T-helper 2 cell treated with Interferon-gamma antibody and Interleukin-4, amounts not matched to agents 5 μg/mL and 100 μg/mL, for 36 hours (primary cell): ENCODE measurements around the gene S100A16.
"Not testable (repeated sequence)": the region's sequence is repeated elsewhere in the genome, so short reads cannot be mapped to it uniquely, and the experiment has no call there.

Experiments
- DNase-seq: peaks from one replicate; pipeline ENCODE4 v3.0.0; 2021; ENCODE audit warnings: low spot score
- H3K27ac Mint-ChIP-seq: one replicate; pipeline ENCODE4 v1.8.0; 2021; ENCODE audit warnings: mild to moderate bottlenecking, mixed read lengths
- H3K27me3 Mint-ChIP-seq: one replicate; pipeline ENCODE4 v1.8.0; 2021; ENCODE audit warnings: low read depth, mixed read lengths
- H3K36me3 Mint-ChIP-seq: one replicate; pipeline ENCODE4 v1.8.0; 2021; ENCODE audit warnings: low read depth, mixed read lengths
- H3K4me1 Mint-ChIP-seq: one replicate; pipeline ENCODE4 v1.8.0; 2021; ENCODE audit warnings: low read depth, mixed read lengths
- H3K4me3 Mint-ChIP-seq: one replicate; pipeline ENCODE4 v1.8.0; 2022; ENCODE audit warnings: mild to moderate bottlenecking, moderate library complexity, mixed read lengths
- H3K9me3 Mint-ChIP-seq: one replicate; pipeline ENCODE4 v1.8.0; 2021; ENCODE audit warnings: mixed read lengths

S100A16 gene

DNA sequence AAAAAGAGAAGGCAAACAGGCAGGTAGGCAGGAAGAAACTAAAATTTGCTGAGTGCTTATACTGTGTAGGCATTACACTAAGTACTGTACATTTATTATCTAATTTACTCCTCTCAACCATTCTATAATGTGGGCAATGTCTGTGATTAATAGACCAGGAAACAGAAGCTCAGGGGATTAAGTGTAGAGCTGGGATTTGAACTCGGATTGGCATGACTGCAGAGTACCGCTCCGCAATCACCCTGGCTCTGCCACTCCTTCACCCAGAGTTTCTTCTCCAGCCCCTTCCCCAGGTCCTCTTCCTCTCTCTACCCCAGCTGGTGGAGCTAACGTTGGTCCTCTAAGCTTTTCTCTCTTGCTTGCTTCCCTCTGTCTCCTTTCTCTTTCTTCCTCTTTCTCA, 35.8 kb downstream of the S100A16 start:
- peaks cover 10% of the 10 kb centered on the region for H3K4me1 Mint-ChIP-seq
- no peak overlapping the region for H3K27ac Mint-ChIP-seq
- no peaks in the 10 kb centered on the region for H3K36me3 Mint-ChIP-seq
- H3K4me3 Mint-ChIP-seq, result no peak overlapping the region
- H3K27me3 Mint-ChIP-seq, result peaks cover 19% of the 10 kb centered on the region
- H3K9me3 Mint-ChIP-seq, result no peaks in the 10 kb centered on the region
- no peak for DNase-seq

DNA sequence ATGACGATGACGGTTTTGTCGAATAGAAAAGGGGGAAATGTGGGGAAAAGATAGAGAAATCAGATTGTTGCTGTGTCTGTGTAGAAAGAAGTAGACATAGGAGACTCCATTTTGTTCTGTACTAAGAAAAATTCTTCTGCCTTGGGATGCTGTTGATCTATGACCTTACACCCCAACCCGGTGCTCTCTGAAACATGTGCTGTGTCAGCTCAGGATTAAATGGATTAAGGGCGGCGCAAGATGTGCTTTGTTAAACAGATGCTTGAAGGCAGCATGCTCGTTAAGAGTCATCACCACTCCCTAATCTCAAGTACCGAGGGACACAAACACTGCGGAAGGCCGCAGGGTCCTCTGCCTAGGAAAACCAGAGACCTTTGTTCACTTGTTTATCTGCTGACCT, 37.4 kb downstream of the S100A16 start:
- Mint-ChIP-seq H3K4me1 (peaks cover 14% of the 10 kb centered on the region), H3K27me3 (peaks cover 19% of the 10 kb centered on the region)
- H3K27ac Mint-ChIP-seq, DNase-seq, H3K36me3 Mint-ChIP-seq, H3K9me3 Mint-ChIP-seq, H3K4me3 Mint-ChIP-seq: not testable (repeated sequence)

DNA sequence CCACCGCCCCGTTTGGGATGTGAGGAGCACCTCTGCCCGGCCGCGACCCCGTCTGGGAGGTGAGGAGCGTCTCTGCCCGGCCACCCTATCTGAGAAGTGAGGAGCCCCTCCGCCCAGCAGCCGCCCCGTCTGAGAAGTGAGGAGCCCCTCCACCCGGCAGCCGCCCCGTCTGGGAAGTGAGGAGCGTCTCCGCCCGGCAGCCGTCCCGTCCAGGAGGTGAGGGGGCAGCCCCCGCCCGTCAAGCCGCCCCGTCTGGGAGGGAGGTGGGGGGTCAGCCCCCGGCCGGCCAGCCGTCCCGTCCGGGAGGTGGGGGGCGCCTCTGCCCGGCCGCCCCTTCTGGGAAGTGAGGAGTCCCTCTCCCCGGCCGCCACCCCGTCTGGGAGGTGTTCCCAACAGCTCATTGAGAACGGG, 37.9 kb downstream of the S100A16 start:
- peaks cover 19% of the 10 kb centered on the region for H3K27me3 Mint-ChIP-seq
- not testable (repeated sequence) for H3K27ac Mint-ChIP-seq, DNase-seq, H3K9me3 Mint-ChIP-seq, H3K4me3 Mint-ChIP-seq, H3K36me3 Mint-ChIP-seq
- H3K4me1 Mint-ChIP-seq, result peaks cover 14% of the 10 kb centered on the region

DNA sequence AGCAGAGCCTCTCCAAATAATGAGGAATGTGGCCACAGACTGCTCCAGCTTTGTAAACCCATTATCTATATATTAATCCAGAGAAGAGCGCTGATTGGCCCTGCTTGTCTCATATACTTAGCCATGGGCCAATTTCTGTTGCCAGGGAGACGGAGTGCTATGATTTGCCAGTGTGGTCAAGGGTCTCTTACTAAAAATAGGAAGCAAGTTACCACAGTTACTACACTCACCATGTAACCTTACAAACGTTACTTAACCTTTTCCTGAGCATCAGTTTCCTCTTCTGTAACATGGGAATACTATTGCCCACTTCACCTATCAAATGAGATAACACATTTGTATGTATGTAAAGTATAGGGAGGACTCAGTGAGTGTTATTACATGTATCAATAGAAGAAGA, 39.6 kb downstream of the S100A16 start:
- DNase-seq, result no peak
- H3K36me3 Mint-ChIP-seq, result no peaks in the 10 kb centered on the region
- peaks cover 19% of the 10 kb centered on the region for H3K4me1 Mint-ChIP-seq
- H3K27ac Mint-ChIP-seq, result no peak overlapping the region
- no peak overlapping the region for H3K4me3 Mint-ChIP-seq
- H3K27me3 Mint-ChIP-seq, result peaks cover 12% of the 10 kb centered on the region
- H3K9me3 Mint-ChIP-seq, result no peaks in the 10 kb centered on the region

DNA sequence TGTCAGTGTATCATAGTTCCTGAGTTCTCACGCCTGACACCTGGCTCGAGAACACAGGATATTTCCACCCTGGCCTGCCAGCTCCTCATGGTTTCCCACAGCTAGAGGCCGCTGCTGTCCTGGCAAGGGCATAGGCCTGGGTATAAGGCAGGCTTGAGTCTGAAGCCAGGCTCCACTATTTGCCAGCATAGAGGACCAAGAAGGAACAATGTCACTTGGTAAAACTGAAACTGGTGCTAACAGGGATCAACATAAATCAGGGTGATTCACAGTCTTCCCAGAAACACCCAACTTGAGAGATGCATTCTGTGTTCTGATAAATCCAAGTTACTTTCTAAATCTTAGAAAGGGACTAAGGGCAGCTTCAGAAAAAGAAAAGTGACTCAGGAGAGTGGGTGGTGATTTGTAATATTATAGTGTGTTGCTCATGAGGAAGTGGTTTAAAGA, 40.3 kb downstream of the S100A16 start:
- H3K9me3 Mint-ChIP-seq, result no peaks in the 10 kb centered on the region
- peak; percentile 53 for DNase-seq

DNA sequence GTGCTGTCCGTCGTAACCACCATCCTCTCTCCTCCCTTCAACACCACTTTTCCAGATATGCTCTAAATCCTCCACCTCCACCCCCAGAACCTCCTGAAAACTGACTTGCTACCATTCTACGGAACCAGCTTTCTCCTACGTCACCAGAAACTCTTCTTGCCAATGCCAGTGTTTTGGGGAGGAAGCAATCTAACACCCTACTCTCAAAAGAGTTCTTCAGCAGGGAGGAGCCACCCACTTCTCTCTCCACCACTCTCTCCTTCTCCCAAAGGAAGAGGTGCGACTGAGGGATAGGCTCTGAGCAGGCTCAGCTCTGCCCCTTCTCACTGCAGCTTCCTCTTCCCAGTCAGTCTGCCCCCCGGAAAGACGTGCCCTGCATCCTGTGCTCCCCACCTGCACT, 41.2 kb downstream of the S100A16 start:
- Mint-ChIP-seq H3K4me3 (no peak overlapping the region), H3K27ac (no peak overlapping the region), H3K27me3 (no peaks in the 10 kb centered on the region), H3K36me3 (no peaks in the 10 kb centered on the region), H3K9me3 (no peaks in the 10 kb centered on the region), H3K4me1 (peaks cover 27% of the 10 kb centered on the region)
- no peak for DNase-seq

More for the DNA sequence above, 40.3 kb downstream of the S100A16 start:
- peaks cover 4% of the 10 kb centered on the region for H3K27me3 Mint-ChIP-seq
- peaks cover 24% of the 10 kb centered on the region for H3K4me1 Mint-ChIP-seq
- H3K27ac Mint-ChIP-seq, result no peak overlapping the region
- H3K36me3 Mint-ChIP-seq, result no peaks in the 10 kb centered on the region
- H3K4me3 Mint-ChIP-seq, result no peak overlapping the region

DNA sequence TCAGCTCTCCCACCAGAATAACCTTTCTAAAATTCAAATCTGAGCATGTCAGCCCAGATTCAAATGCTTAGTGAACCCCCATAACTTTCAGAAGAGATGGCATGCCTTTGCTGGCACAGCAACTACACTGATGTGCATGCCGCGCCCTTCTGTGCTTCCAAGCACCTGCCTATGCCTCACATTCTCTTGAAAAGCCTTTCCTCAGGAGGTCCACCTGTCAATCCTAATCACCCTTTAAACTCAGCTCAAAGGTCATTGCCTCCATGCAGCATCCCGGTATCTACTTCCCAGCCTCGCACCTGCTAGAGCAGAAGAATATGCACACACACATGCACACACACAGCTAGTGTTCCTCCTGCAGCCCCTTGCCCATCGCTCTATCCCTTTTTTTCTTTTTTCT, 42.1 kb downstream of the S100A16 start:
- H3K36me3 Mint-ChIP-seq, result no peaks in the 10 kb centered on the region
- H3K9me3 Mint-ChIP-seq, result no peaks in the 10 kb centered on the region
- no peaks in the 10 kb centered on the region for H3K27me3 Mint-ChIP-seq
- H3K4me3 Mint-ChIP-seq, result no peak overlapping the region
- no peak overlapping the region for H3K27ac Mint-ChIP-seq
- no peak for DNase-seq
- peaks cover 34% of the 10 kb centered on the region for H3K4me1 Mint-ChIP-seq

DNA sequence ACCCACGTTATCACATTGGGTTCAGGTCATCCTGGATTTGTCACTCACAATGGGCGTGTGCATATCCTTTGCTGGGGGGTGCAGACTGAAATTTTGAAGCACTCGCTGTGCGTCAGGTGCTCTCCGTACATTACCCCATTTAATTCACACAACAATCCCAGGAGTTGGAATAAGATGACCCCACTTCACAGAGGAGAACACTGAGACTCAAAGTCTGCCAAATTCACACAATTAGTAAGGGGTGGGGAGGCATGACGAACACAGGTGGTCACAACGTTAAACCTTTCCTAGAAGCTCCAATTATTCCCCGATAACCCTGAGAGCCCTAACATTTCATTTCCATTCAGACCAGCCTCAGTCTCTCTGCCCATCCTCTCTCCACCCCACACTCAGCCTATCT, 43.5 kb downstream of the S100A16 start:
- no peak for DNase-seq
- Mint-ChIP-seq H3K27ac (no peak overlapping the region), H3K27me3 (no peaks in the 10 kb centered on the region), H3K4me3 (no peak overlapping the region), H3K9me3 (no peaks in the 10 kb centered on the region), H3K36me3 (no peaks in the 10 kb centered on the region), H3K4me1 (peaks cover 37% of the 10 kb centered on the region)

DNA sequence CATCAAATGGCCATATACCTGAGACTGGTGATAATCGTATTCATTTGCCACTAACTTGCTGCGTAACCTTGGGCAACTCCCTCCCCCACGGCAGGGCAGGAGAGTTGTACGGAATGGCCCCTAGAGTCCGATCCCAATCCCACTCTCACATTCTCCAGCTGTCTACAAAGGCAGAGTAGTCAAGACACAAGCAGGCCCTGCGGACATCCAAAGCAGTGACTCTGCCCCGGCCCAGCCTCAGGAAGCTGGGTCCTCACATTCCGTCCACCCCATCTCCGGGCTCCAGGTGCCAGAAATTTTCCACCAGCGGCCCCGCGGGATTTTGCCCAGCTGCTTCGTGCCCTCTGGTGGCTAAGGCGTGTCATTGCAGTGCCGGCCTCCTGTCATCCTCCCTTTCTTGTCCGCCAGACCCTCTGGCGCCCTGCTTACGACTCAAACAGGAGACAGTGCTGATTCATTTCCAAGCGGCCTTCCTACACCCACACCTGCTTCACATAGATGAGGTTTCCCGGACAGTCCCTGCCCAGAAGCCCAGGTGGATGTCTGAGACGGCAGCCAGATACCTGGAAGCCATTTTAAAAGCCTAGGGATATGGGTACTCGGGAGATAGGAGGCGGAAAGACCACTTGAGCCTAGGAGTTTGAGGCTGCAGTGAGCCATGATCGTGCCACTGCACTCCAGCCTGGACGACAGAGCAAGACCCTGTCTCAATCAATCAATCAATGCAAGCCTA, 44.4 kb downstream of the S100A16 start:
- Mint-ChIP-seq H3K36me3 (no peaks in the 10 kb centered on the region), H3K9me3 (no peaks in the 10 kb centered on the region)

DNA sequence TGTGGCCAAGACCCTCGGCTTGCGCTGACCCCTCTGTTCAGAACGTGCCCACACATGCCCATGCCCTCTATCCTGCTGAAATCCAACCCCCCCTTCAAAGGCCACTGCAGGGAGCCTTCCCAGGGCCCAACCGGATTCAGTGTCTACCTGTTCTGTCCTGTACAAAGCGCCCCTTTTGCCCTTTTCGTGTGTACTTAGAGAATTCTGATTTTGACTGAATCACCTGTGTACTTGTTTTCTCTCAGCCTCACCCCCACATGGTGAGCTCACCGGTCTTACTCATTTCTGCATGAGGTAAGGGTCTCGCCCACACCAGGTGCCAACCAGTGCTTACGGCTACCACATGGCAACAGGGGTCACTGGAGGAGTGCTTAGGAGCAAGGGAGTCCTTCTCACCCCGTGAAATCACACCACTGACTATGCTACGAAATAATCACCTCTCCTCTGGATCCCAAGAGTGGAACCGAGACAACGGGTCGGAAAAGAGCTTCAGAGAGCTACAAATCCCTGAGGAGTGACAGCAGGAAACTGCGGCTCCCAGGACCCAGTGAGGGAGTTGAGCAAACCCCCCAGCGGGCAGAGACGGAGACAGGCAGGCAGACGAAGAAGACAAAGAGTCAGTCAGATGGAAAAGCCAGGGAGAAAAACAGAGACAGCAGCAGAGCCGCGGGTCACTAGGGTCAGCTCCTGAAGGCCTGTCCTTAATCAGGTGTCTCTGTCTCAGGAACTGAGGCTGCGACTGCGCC, 45.1 kb downstream of the S100A16 start:
- H3K27ac Mint-ChIP-seq, result peak overlapping the region; percentile 57
- no peak overlapping the region for H3K4me3 Mint-ChIP-seq
- no peaks in the 10 kb centered on the region for H3K36me3 Mint-ChIP-seq
- peaks cover 34% of the 10 kb centered on the region for H3K4me1 Mint-ChIP-seq
- no peaks in the 10 kb centered on the region for H3K9me3 Mint-ChIP-seq
- H3K27me3 Mint-ChIP-seq, result no peaks in the 10 kb centered on the region
- DNase-seq, result peak; percentile 57

More for the DNA sequence above, 44.4 kb downstream of the S100A16 start:
- Mint-ChIP-seq H3K27ac (peak overlapping the region; percentile 60), H3K27me3 (no peaks in the 10 kb centered on the region), H3K4me3 (peak overlapping the region; percentile 80), H3K4me1 (peaks cover 37% of the 10 kb centered on the region)
- DNase-seq, result peak; percentile 77

DNA sequence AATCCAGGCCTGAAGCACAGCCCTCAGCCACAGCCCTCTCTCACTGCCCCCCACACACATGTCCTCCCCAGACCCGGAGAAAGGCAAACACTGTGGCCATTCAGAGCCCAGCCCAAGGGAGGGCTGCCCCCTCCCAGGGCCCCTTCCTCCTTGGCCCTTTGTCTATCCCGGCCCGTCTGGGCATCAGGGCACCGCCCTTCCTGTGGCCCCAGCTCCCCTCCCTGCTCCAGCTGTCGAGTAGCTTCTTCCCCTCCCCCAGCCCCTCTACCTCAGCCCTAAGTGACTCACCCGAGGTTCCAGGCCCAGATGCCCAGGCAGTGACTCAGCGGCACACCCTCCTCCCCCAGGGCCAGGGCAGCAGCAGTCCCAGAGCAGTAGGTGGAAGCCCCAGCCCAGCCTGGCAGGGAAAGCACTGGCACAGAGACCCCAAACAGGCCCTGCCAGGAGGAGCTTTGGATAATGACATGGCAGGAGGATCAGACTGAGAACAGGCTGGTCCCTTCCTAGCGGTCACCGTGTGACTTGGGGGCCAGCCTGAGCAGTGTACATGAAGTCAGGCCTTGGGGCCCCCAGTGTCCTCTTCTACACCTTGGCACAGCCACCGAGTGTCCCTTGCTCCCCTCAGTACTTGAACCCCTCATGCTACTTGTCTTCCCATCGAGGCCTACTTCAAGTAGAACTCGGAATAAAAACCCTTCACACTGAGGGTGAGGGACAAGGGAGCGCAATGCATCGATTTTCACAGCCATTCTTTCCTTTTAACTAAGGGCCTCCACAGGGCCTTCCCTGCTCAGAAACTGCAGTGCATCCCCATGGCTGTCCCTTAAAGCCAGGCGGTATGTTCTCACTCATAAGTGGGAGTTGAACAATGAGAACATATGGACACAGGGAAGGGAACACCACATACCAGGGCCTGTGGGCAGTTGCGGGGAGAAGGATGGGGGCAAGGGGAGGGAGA, 46.2 kb downstream of the S100A16 start:
- peak; percentile 88 for DNase-seq
- Mint-ChIP-seq H3K9me3 (no peaks in the 10 kb centered on the region), H3K4me1 (peaks cover 29% of the 10 kb centered on the region), H3K27ac (peak overlapping the region; percentile 96), H3K36me3 (no peaks in the 10 kb centered on the region), H3K27me3 (no peaks in the 10 kb centered on the region), H3K4me3 (peak overlapping the region; percentile 68)

DNA sequence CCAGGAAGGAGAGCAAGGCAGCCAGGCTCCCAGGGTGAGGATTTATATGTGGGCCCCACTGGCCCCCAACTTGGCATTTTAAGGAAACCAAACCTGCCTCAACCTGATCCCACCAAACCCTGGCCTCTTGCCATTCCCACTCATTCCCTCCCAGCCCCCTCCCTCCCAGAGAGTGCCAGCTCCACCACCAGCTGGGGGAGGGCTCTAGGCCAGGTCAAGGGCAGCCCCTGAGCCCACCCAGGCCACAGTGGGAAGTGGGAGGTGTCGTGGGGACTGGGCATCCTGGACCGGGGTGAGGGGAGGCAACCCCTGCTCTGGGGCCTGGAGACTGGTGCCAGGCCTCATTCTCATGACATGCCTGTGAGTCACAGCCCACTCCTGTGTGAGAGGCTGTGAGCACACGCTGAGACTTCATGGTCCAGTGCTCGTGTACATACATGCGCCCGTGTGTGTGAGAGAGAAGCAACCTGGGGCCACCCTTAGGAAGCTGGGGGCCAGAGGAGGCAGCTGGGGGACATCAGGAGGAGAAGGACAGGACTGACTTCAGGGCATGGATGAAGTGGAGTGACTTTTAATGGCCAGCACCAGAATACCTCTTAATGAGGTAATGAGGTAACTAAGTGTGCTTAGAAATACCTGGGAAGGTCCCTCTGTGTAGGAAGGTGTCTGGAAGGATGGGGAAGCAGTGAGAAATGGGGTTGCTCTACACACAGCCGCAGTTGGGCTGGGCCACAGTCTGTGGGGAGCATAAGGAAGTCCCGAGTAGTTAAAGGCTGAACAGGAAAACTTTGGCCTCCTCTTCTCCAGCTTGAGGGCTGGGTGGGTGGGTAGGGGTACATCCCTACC, 47.2 kb downstream of the S100A16 start, which contains the start of gene S100A2:
Gene S100A2, minus strand, starts transcription at position 316 of the 846 bp plus-strand sequence. CDS start 1,967 bp downstream, outside the sequence.
- peak within 1 kb of the TSS; percentile 79 for H3K4me3 Mint-ChIP-seq
- H3K4me1 Mint-ChIP-seq, result peaks cover 27% of the 10 kb centered on the region
- H3K36me3 Mint-ChIP-seq, result no peaks in the 10 kb centered on the region
- no peaks in the 10 kb centered on the region for H3K27me3 Mint-ChIP-seq
- H3K27ac Mint-ChIP-seq, result peak within 1 kb of the TSS; percentile 99
- no peaks in the 10 kb centered on the region for H3K9me3 Mint-ChIP-seq
- DNase-seq, result peak; percentile 52

DNA sequence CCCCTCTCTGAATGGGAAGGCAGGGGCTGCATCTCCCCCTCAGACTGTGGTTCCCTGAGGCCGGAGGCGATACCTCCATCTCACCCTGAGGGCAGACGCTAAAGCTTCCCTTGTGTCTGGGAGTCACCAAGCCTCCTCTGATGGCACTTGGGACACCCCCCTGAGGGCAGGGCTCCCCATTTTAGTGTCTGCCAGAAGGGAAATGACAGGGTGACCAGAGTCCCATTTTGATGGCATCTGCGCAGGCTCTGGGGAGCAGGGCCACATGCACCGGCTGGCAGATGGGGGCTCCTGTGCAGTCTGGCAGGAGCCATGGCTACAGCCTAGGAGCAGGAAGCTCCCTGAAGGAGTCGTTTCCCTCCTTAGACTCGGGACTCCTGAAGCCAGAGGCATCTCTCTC, 48.9 kb downstream of the S100A16 start:
- Mint-ChIP-seq H3K27me3 (no peaks in the 10 kb centered on the region), H3K4me1 (peaks cover 27% of the 10 kb centered on the region), H3K9me3 (no peaks in the 10 kb centered on the region), H3K4me3 (no peak overlapping the region), H3K36me3 (no peaks in the 10 kb centered on the region), H3K27ac (no peak overlapping the region)
- no peak for DNase-seq
